WI38 (cell line): ENCODE results near the gene C3.

ENCODE experiments used
- H3K4me3 ChIP-seq: 2 replicates; pipeline ENCODE4 v1.5.1; 2011; ENCODE audit warnings: low read depth, mild to moderate bottlenecking, control low read depth, low read length
- TF ChIP-seq, protein P1 (sequence below): IDR thresholded peaks from 2 replicates; pipeline ENCODE4 v1.5.1; 2012; ENCODE audit warnings: low read depth, mild to moderate bottlenecking, control low read depth, low read length

C3 gene

DNA sequence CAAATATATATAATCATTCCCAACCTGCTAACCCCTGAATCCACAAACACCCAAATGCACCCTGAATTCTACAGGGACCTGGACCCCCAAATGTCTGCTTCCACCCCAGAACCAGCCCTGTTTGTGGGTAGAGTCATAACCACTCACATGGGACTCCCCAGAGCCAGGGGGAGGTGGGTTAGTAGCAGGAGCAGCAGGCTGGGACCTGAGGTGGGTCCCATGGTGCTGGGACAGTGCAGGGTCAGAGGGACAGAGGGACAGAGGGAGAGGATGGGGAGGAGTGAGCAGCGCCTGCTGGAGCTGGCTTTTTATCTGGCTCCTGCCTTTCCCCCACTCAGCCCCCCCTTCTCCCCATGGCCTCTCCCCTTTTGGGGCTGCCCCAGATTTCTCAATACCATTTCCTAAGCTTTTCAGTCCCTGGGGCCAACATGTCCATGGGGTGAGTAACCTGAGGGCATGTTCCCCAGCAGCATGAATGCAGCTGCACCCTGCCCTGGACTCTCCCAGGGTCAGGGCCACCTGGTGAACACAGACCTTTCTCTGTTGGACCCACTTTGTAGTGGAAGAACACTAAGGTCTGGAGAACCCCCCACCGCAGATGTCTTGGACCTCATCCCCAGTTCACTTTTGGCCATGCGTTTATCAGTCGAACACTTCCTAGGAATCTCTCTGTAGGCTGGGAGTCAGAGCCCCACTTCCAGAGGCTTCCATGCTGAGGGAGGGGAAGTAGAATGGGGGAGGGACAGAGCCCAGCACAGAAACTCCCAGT, at the start of gene C3:
Gene C3, minus strand, starts transcription at position 282 of the 769 bp plus-strand sequence. Its CDS starts 61 bp downstream, at position 221.
- TF ChIP-seq, protein P1, sequence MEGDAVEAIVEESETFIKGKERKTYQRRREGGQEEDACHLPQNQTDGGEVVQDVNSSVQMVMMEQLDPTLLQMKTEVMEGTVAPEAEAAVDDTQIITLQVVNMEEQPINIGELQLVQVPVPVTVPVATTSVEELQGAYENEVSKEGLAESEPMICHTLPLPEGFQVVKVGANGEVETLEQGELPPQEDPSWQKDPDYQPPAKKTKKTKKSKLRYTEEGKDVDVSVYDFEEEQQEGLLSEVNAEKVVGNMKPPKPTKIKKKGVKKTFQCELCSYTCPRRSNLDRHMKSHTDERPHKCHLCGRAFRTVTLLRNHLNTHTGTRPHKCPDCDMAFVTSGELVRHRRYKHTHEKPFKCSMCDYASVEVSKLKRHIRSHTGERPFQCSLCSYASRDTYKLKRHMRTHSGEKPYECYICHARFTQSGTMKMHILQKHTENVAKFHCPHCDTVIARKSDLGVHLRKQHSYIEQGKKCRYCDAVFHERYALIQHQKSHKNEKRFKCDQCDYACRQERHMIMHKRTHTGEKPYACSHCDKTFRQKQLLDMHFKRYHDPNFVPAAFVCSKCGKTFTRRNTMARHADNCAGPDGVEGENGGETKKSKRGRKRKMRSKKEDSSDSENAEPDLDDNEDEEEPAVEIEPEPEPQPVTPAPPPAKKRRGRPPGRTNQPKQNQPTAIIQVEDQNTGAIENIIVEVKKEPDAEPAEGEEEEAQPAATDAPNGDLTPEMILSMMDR = no peak
- no peak within 1 kb of the TSS for H3K4me3 ChIP-seq

DNA sequence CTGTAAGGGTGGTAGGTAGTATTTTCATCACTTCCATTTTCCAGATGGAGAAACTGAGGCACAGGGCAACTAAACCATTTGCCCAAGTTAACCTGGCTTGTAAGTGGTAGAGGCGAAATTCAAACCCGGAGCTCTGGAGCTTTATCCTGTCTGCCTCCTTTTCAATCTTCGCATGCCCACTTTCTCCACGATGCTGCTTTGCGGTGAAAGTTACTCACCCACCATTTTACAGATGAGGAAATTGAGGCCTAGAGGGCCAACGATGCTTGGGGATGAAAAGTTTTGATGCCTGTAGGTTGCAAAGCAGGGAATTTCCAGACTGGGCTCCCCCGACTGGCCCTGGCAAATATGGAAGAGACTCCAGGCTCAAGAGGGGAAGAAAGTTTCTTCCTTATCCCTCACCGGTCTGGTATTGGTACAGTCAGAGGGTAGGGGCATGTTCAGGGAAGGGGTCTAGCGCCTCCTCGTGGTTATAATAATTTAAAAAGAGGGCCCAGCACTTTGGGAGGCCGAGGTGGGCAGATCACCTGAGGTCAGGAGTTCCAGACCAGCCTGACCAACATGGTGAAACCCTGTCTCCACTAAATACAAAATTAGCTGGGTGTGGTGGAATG, 48.7 kb upstream of the C3 start:
- TF ChIP-seq, protein P1 = peak; percentile 23; the same call in 1 of the 2 replicates
- no peak overlapping the region for H3K4me3 ChIP-seq

DNA sequence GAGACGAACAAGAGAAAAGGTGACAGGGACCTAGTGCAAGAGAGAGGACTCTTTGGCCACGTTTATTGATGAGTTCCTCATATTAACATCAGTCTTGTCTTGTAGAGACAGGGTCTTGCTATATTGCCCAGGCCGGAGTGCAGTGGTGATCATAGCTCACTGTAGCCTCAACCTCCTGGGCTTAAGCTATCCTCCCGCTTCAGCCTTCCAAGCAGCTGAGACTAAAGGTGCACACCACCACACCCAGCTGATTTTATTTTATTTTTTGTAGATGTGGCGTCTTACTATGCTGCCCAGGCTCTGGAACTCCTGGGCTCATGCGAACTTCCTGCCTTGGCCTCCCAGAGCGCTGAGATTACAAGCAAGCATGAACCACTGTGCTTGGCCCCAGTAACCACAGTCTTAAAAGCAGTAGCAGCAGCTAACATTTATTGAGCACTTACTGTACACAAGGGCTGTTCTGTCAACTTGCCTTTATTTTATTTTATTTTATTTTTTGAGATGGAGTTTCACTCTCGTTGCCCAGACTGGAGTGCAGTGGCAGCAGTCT, 47.9 kb upstream of the C3 start:
- H3K4me3 ChIP-seq = no peak overlapping the region
- TF ChIP-seq, protein P1 = no peak

DNA sequence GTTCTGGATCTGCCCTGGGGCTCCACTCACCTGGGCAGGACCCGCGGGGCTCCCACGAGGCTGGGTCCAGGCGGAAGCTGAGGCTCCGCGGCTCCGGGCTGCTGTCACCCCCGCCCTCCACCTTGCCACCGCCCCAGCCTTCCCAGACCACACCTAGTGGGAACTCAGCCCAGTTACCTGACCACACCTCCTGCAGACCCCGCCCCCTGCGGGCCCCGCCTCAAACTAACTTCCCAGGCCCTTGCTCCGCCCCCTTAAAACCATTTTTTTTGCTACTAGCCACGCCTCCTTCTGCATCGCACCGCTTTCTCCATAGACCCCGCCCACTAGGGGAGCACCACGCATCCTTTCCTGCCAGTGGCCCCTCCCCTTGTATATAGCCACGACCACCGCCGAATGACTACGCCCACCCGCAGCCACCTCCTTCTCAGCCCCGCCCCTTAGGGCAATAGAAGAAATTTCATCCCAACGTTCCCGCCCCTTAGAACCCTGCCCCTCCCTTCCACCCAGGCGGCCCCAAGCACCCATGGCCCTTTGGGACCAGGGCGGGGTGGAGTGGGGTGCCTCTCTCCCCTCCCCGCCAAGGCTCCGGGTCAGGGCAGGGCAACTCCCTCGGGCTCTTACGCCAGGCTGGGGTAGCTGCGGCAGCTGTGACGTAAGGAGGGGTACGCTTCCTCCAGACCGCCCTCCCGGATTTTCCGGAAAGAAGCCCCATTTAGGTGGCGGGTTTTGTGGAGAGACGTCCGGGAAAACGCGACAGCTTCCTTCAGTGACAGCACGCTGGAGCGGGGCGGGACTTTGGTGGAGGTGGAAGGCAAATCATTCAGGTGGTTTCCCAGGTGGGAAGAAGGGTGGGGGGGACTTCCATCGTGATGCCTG, 47.1 kb upstream of the C3 start, which contains the start of gene SH2D3A:
Gene SH2D3A, minus strand, starts transcription at position 79 of the 879 bp plus-strand sequence. CDS start 3,687 bp downstream, outside the sequence.
- no peak within 1 kb of the TSS for H3K4me3 ChIP-seq
- TF ChIP-seq, protein P1 = no peak

DNA sequence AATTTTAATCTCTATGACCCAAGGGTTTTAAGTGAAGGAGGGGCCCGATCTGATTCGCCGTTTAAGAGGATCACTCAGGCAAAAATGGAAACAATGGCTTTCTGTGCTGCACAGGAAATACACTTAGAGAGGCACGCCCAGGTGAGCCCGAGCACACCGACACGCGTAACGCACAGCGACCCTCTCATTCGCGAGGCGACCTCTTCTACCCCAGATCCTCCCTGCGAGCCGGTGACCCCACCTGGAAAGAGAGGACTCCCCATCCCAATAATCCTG, 46.6 kb upstream of the C3 start:
- H3K4me3 ChIP-seq = no peak overlapping the region
- TF ChIP-seq, protein P1 = no peak

DNA sequence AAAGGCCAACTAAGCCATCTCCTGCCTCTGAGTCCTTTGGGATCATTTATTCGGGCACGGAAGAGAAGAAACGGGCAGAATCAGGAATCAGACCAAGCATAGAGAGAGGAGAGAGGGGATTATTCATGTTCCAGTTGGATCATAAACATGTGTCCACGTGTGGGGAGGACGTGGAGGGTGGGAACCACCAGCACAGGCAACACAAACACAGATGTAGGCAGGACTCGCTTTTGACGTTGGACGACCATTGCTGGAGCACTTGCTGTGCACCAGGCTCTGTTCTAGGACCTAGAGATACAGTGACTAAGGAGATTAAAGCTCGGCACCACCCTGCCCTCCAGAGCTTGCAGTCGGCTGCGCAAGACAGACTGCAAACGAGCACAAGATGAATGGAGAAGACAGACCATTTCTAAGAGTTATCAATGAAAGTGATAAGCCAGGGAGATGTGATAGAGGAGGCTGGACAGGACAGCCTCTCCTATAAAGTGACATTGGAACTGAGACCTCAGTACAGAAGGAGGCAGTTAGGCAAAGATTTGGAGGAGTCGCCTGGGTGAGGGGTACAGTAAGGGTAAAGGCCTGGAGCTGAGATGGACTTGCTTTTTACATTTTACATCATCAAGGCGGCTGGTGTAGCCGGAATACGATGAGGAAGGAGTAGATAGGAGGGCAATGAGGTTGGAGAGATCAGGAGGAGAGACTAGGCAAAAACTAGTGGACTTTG, 46.1 kb upstream of the C3 start:
- TF ChIP-seq, protein P1 = no peak
- no peak overlapping the region for H3K4me3 ChIP-seq
